H1 (cell line): Measurements from ENCODE around the gene CNTN5. TPM values are rescaled to one million over a fixed set of nuclear protein-coding genes. Genes with fewer than 3 reads are reported as not detected.

ENCODE experiments used
- CTCF ChIA-PET: fragments of 300-600 bp; sonication (Branson Sonifier 250); formaldehyde crosslinking; loops from one replicate; lab custom pipeline; 2021; ENCODE audit not compliant: partially characterized antibody; lab: Charles Lee
- POLR2A ChIA-PET: fragments of 300-600 bp; sonication (Branson Sonifier 250); formaldehyde crosslinking; loops from one replicate; lab custom pipeline; 2021; ENCODE audit warnings: inconsistent platforms; ENCODE audit not compliant: partially characterized antibody; lab: Charles Lee
- DNase-seq, 2 experiments: peaks; one replicate each; pipeline versions ENCODE4 v3.0.0 to v3.0.0-alpha.2; 2010 to 2022; ENCODE audit warnings: low spot score in 2 of 2, low read depth in 1 of 2, mixed read lengths in 1 of 2
- FAIRE-seq: peaks from 2 replicates; lab custom pipeline; 2011; peaks lifted over from hg19 to GRCh38; lab: Jason Lieb, UNC
- H2AFZ ChIP-seq: 2 replicates; pipeline ENCODE4 v1.8.1; 2012; ENCODE audit warnings: low read length, inconsistent platforms
- H2AK5ac ChIP-seq: 2 replicates; pipeline ENCODE4 v1.6.1; 2013; ENCODE audit warnings: low read depth, low read length
- H2BK120ac ChIP-seq: replicated peaks from 2 replicates; pipeline ENCODE3; 2013; ENCODE audit warnings: low read depth, low read length, inconsistent platforms
- H2BK12ac ChIP-seq: 2 replicates; pipeline ENCODE4 v1.6.1; 2013; ENCODE audit warnings: low read depth, low read length
- H2BK15ac ChIP-seq: 2 replicates; pipeline ENCODE4 v1.6.1; 2013; ENCODE audit warnings: low read length
- H2BK20ac ChIP-seq: 2 replicates; pipeline ENCODE4 v1.6.1; 2013; ENCODE audit warnings: low read length
- H2BK5ac ChIP-seq: 2 replicates; pipeline ENCODE4 v1.6.1; 2013; ENCODE audit warnings: low read depth, low read length
- H3K14ac ChIP-seq: 2 replicates; pipeline ENCODE4 v1.6.1; 2013; ENCODE audit warnings: inconsistent platforms; ENCODE audit not compliant: insufficient read length
- H3K18ac ChIP-seq: 2 replicates; pipeline ENCODE4 v1.6.1; 2013; ENCODE audit warnings: low read length; ENCODE audit errors: extremely low read depth
- H3K23ac ChIP-seq: 2 replicates; pipeline ENCODE4 v1.6.1; 2013; ENCODE audit warnings: inconsistent platforms; ENCODE audit not compliant: insufficient read length
- H3K23me2 ChIP-seq: 2 replicates; pipeline ENCODE4 v1.6.1; 2013; ENCODE audit warnings: low read depth, low read length
- H3K27ac ChIP-seq: 2 replicates; pipeline ENCODE4 v1.6.1; 2011; ENCODE audit warnings: low read depth, low read length, inconsistent platforms
- H3K27me3 ChIP-seq, 4 experiments: replicated peaks in 1 of 4; 1 replicate in 1 of 4; 2 replicates in 3 of 4; pipeline versions ENCODE4 v1.6.1 to v1.8.1; 2011 to 2013; ENCODE audit warnings: low read length in 3 of 4, mild to moderate bottlenecking in 3 of 4, inconsistent platforms in 2 of 4, mixed read lengths in 2 of 4, moderate library complexity in 1 of 4; ENCODE audit not compliant: control insufficient read depth in 3 of 4, insufficient read depth in 3 of 4; ENCODE audit errors: extremely low read depth in 1 of 4
- H3K36me3 ChIP-seq, 4 experiments: 2 replicates each; pipeline versions ENCODE4 v1.6.1 to v1.8.1; 2011 to 2013; ENCODE audit warnings: mild to moderate bottlenecking in 4 of 4, low read length in 3 of 4, moderate library complexity in 2 of 4, control low read depth in 1 of 4, inconsistent platforms in 1 of 4; ENCODE audit not compliant: insufficient read depth in 4 of 4, control insufficient read depth in 2 of 4
- H3K4ac ChIP-seq: replicated peaks from 2 replicates; pipeline ENCODE3; 2013; ENCODE audit warnings: low read length, low read depth, mixed read lengths, inconsistent platforms; ENCODE audit not compliant: insufficient read length
- H3K4me1 ChIP-seq, 4 experiments: replicated peaks in 1 of 4; 1 replicate in 1 of 4; 2 replicates in 3 of 4; pipeline versions ENCODE4 v1.6.1 to v1.8.1; 2011 to 2013; ENCODE audit warnings: low read length in 3 of 4, inconsistent platforms in 2 of 4, mixed read lengths in 1 of 4; ENCODE audit not compliant: insufficient read depth in 4 of 4, control insufficient read depth in 3 of 4
- H3K4me2 ChIP-seq, 2 experiments: 2 replicates each; pipeline versions ENCODE4 v1.6.1 to v1.8.1; 2011 to 2013; ENCODE audit warnings: low read depth in 2 of 2, low read length in 2 of 2, control low read depth in 1 of 2, inconsistent platforms in 1 of 2, mild to moderate bottlenecking in 1 of 2; ENCODE audit not compliant: insufficient read depth in 1 of 2
- H3K4me3 ChIP-seq, 4 experiments: fragments of 200-600, 300-600 bp in 1 of 4; sonication (generic), shearing (Covaris generic), sonication (Bioruptor Twin) in 1 of 4; 2 replicates each; pipeline versions ENCODE4 v1.5.1 to v1.8.1; 2011 to 2016; ENCODE audit warnings: low read length in 4 of 4, low read depth in 3 of 4, control low read depth in 2 of 4, inconsistent platforms in 2 of 4, mild to moderate bottlenecking in 2 of 4, mixed read lengths in 1 of 4, moderate library complexity in 1 of 4; ENCODE audit not compliant: insufficient read depth in 2 of 4; ENCODE audit errors: extremely low read depth in 1 of 4
- H3K56ac ChIP-seq: replicated peaks from 2 replicates; pipeline ENCODE3; 2013; ENCODE audit warnings: low read depth, mild to moderate bottlenecking, mixed read lengths, low read length, inconsistent platforms; ENCODE audit not compliant: insufficient read length
- H3K79me1 ChIP-seq: 2 replicates; pipeline ENCODE4 v1.6.1; 2013; ENCODE audit warnings: low read depth, low read length, control low read depth
- H3K79me2 ChIP-seq, 2 experiments: 2 replicates each; pipeline versions ENCODE4 v1.6.1 to v1.8.1; 2012 to 2013; ENCODE audit warnings: low read length in 2 of 2, mild to moderate bottlenecking in 2 of 2, inconsistent platforms in 1 of 2; ENCODE audit not compliant: insufficient read depth in 2 of 2, control insufficient read depth in 1 of 2
- H3K9ac ChIP-seq, 4 experiments: replicated peaks in 1 of 4; 1 replicate in 1 of 4; 2 replicates in 3 of 4; pipeline versions ENCODE4 v1.6.1 to v1.8.1; 2011 to 2013; ENCODE audit warnings: low read depth in 3 of 4, low read length in 3 of 4, control low read depth in 2 of 4, mild to moderate bottlenecking in 2 of 4, moderate library complexity in 2 of 4, inconsistent platforms in 1 of 4; ENCODE audit errors: extremely low read depth in 1 of 4
- H3K9me3 ChIP-seq, 2 experiments: 2 replicates each; pipeline versions ENCODE4 v1.6.1 to v1.8.1; 2012 to 2013; ENCODE audit warnings: mild to moderate bottlenecking in 2 of 2, moderate library complexity in 2 of 2, control low read depth in 1 of 2, inconsistent platforms in 1 of 2, low read depth in 1 of 2, low read length in 1 of 2, mixed read lengths in 1 of 2; ENCODE audit not compliant: insufficient read depth in 2 of 2
- H4K20me1 ChIP-seq, 2 experiments: replicated peaks in 1 of 2; 2 replicates each; pipeline versions ENCODE3 to v1.8.1; 2011 to 2013; ENCODE audit warnings: inconsistent platforms in 2 of 2, low read length in 2 of 2, mild to moderate bottlenecking in 1 of 2; ENCODE audit not compliant: insufficient read depth in 2 of 2, control insufficient read depth in 1 of 2
- H4K5ac ChIP-seq: 2 replicates; pipeline ENCODE4 v1.6.1; 2013; ENCODE audit warnings: low read length, low read depth, mixed read lengths, inconsistent platforms; ENCODE audit not compliant: insufficient read length
- H4K8ac ChIP-seq: 2 replicates; pipeline ENCODE4 v1.8.0; 2013; ENCODE audit warnings: mild to moderate bottlenecking, moderate library complexity, low read length, inconsistent platforms; ENCODE audit not compliant: insufficient read depth; ENCODE audit errors: extremely low read depth
- H4K91ac ChIP-seq: replicated peaks from 2 replicates; pipeline ENCODE3; 2013; ENCODE audit warnings: low read length, mixed read lengths, inconsistent platforms; ENCODE audit not compliant: insufficient read length
- ATF2 ChIP-seq: IDR thresholded peaks from 2 replicates; pipeline ENCODE4 v1.6.1; 2012; ENCODE audit warnings: low read length, inconsistent platforms
- ATF3 ChIP-seq: IDR thresholded peaks from 2 replicates; pipeline ENCODE4 v1.6.1; 2011; ENCODE audit warnings: low read depth, mild to moderate bottlenecking, low read length; ENCODE audit not compliant: insufficient read depth
- CBX8 ChIP-seq: fragments of 300-800, 300-1000 bp; sonication (generic); IDR thresholded peaks from 2 replicates; pipeline ENCODE4 v1.7.1; 2016; ENCODE audit warnings: low read depth, low read length, borderline replicate concordance
- E2F6 ChIP-seq: IDR thresholded peaks from 2 replicates; pipeline ENCODE4 v1.6.1; 2012; ENCODE audit warnings: inconsistent platforms
- EP300 ChIP-seq, 2 experiments: IDR thresholded peaks; 1 replicate in 1 of 2; 2 replicates in 1 of 2; pipeline ENCODE4 v1.6.1; 2011 to 2012; ENCODE audit warnings: low read depth in 2 of 2, low read length in 2 of 2, mild to moderate bottlenecking in 2 of 2, borderline replicate concordance in 1 of 2, inconsistent platforms in 1 of 2, moderate library complexity in 1 of 2
- FOSL1 ChIP-seq: IDR thresholded peaks from 2 replicates; pipeline ENCODE4 v1.6.1; 2011; ENCODE audit warnings: mild to moderate bottlenecking, low read depth, low read length, moderate library complexity; ENCODE audit not compliant: insufficient read depth
- GABPA ChIP-seq: IDR thresholded peaks from 2 replicates; pipeline ENCODE4 v1.6.1; 2011; ENCODE audit warnings: mild to moderate bottlenecking, low read length, moderate library complexity, borderline replicate concordance; ENCODE audit not compliant: insufficient read depth
- SIN3A ChIP-seq, 2 experiments: IDR thresholded peaks in 1 of 2; conservative IDR thresholded peaks in 1 of 2; 2 replicates each; pipeline ENCODE4 v1.6.1; 2011 to 2012; ENCODE audit warnings: low read length in 2 of 2, improper control_type of control experiment in 1 of 2, low read depth in 1 of 2, mild to moderate bottlenecking in 1 of 2
- SIRT6 ChIP-seq: IDR thresholded peaks from one replicate; pipeline ENCODE4 v1.7.1; 2012; ENCODE audit warnings: low read length, inconsistent platforms
- SRF ChIP-seq: IDR thresholded peaks from 2 replicates; pipeline ENCODE4 v1.6.1; 2011; ENCODE audit warnings: mild to moderate bottlenecking, low read depth, low read length, moderate library complexity
- TBP ChIP-seq: IDR thresholded peaks from 2 replicates; pipeline ENCODE4 v1.6.1; 2011; ENCODE audit warnings: low read depth, low read length, improper control_type of control experiment
- WGBS, 2 experiments: shearing (Covaris generic) in 1 of 2; methylation state at CpG; one replicate each; pipeline versions ENCODE4 v1.1.6 to v1.1.7; 2013 to 2015; ENCODE audit warnings: low lambda C conversion rate in 2 of 2, mixed read lengths in 2 of 2, inconsistent platforms in 1 of 2, low coverage in 1 of 2, missing lambda C conversion rate in 1 of 2; ENCODE audit not compliant: insufficient replicate concordance in 2 of 2, insufficient coverage in 1 of 2, insufficient read length in 1 of 2; ENCODE audit errors: extremely low coverage in 1 of 2, missing lambda C conversion rate in 1 of 2; 5-methylcytosine and 5-hydroxymethylcytosine counted together
- polyA plus RNA-seq, 7 experiments: library from polyadenylated mRNA; depleted of rRNA in 3 of 7; stranded (reverse) in 5 of 7; unstranded in 2 of 7; fragments of >200 nt in 5 of 7; fragments of 200-250 nt in 2 of 7; gene quantifications; 1 replicate in 5 of 7; 2 replicates in 1 of 7; 4 replicates in 1 of 7; pipeline versions ENCODE4 v1.2.1 to v1.2.3, GENCODE V29; 2011 to 2013; ENCODE audit warnings: missing spikeins in 2 of 7, mixed read lengths in 2 of 7
- total RNA-seq: library from RNA; stranded (reverse); fragmentation: NEBNext Ultra II Directional; extraction: Animal tissue kit (Norgen Biotek cat#: 25700); gene quantifications from 2 replicates; pipeline ENCODE4 v1.2.1, GENCODE V29; 2021

CNTN5 gene
- total and polyA plus RNA-seq, 2 of the 8 experiments (the other 6 are each of a cell fraction or from before 2014, with no cell fraction given): not detected

GRCh38 chr11:99865951-99866350 is 845.2 kb downstream of the CNTN5 start:
- POLR2A ChIA-PET: no interaction called here
- no peak overlapping the region for H4K8ac ChIP-seq
- no peak overlapping the region for H3K56ac ChIP-seq
- no peak overlapping the region for H2BK120ac ChIP-seq
- H3K4ac ChIP-seq: no peak overlapping the region
- 82% methylated on average over 2 of the region's 2 CpGs; no CpG with 5 or more reads in 1 of the 2 experiments for WGBS, 2 experiments
- no peak overlapping the region for H3K27ac ChIP-seq
- H2BK5ac ChIP-seq: no peak overlapping the region
- H3K36me3 ChIP-seq: no peaks in the 10 kb centered on the region
- DNase-seq (no peak), FAIRE-seq (no peak)
- no peak overlapping the region for H2BK12ac ChIP-seq
- H3K9me3 ChIP-seq: no peaks in the 10 kb centered on the region
- no peaks in the 10 kb centered on the region for H4K20me1 ChIP-seq
- no peak overlapping the region for H3K4me2 ChIP-seq
- no peaks in the 10 kb centered on the region for H3K79me2 ChIP-seq
- H2BK20ac ChIP-seq: no peak overlapping the region
- no peak overlapping the region for H3K4me3 ChIP-seq
- H3K4me1 ChIP-seq: peaks cover 0 to 3% (median 0%) of the 10 kb centered on the region in 4 experiments; a peak in 1 of 7 replicates
- no peak overlapping the region for H3K23ac ChIP-seq
- H3K14ac ChIP-seq: no peak overlapping the region
- H3K18ac ChIP-seq: no peak overlapping the region
- H3K27me3 ChIP-seq: no peaks in the 10 kb centered on the region
- no peak overlapping the region for H3K9ac ChIP-seq
- H2AK5ac ChIP-seq: no peak overlapping the region
- H3K23me2 ChIP-seq: no peaks in the 10 kb centered on the region
- CTCF ChIA-PET: interaction anchor here (1.0 kb wide), 1 partner anchor 45 kb away, joined by 3 read pairs; no protein-coding TSS in a partner anchor
- no peaks in the 10 kb centered on the region for H3K79me1 ChIP-seq
- H2AFZ ChIP-seq: no peak overlapping the region
- no peak overlapping the region for H4K91ac ChIP-seq
- H2BK15ac ChIP-seq: no peak overlapping the region
- no peak overlapping the region for H4K5ac ChIP-seq
- TF ChIP-seq TBP (no peak), ATF2 (no peak), GABPA (no peak), CBX8 (no peak), SRF (no peak), E2F6 (no peak), SIN3A (conservative IDR thresholded peaks at IDR 0.05 in 1 of 2, IDR thresholded peaks at IDR 0.05 in 1 of 2; ENCODE audit: low read depth in 1 of 2, low read length in 2 of 2) (no peak), EP300 (IDR thresholded peaks at IDR 0.05; ENCODE audit: borderline replicate concordance in 1 of 2, low read depth in 2 of 2, low read length in 2 of 2) (no peak), FOSL1 (no peak), ATF3 (no peak), SIRT6 (no peak)
